ENCODE measurements around the gene CPA3.

The CPA3 gene

GRCh38 chr3:148911173-148911572, 46.1 kb downstream of the CPA3 start:
- no peaks in the 10 kb centered on the region for H3K4me1 ChIP-seq (ENCODE audit: control insufficient read depth in 2 of 2, insufficient read depth in 2 of 2, low read length in 2 of 2)
- no peaks in the 10 kb centered on the region for H3K36me3 ChIP-seq (ENCODE audit: control insufficient read depth in 2 of 2, insufficient read depth in 2 of 2, low read length in 2 of 2)
- H3K9ac ChIP-seq (ENCODE audit: low read depth in 1 of 2, low read length in 2 of 2): no peak overlapping the region
- H3K4me3 ChIP-seq (ENCODE audit: low read length in 2 of 2): no peak overlapping the region
- H3K27ac ChIP-seq (ENCODE audit: low read depth in 2 of 2, low read length in 2 of 2): no peak overlapping the region
- no peaks in the 10 kb centered on the region for H3K27me3 ChIP-seq (ENCODE audit: control insufficient read depth in 2 of 2, insufficient read depth in 2 of 2, low read length in 2 of 2)
- H3K9me3 ChIP-seq (ENCODE audit: control insufficient read depth in 2 of 2, low read length in 2 of 2): no peaks in the 10 kb centered on the region

DNA sequence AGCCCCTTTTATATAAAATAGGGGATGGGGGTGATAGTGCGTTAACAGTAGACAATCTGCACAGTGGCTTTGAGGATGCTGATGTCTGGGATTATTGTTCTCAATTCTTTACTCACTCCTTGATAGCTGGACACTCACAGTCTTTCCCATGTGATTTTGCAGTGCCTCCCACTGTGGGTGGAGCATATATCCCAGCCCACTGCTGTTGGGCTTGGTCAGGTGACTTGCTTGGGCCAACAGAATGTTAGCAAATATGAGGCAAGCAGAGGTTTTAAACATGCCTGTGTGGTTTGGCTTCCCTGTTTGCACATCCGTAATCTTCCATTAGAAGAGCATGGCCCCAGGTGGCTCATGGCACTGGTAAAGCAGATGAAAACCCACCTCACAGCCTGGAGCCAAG, 46.5 kb downstream of the CPA3 start:
- no peaks in the 10 kb centered on the region for H3K4me1 ChIP-seq (ENCODE audit: control insufficient read depth in 2 of 2, insufficient read depth in 2 of 2, low read length in 2 of 2)
- no peak overlapping the region for H3K27ac ChIP-seq (ENCODE audit: low read depth in 2 of 2, low read length in 2 of 2)
- no peaks in the 10 kb centered on the region for H3K9me3 ChIP-seq (ENCODE audit: control insufficient read depth in 2 of 2, low read length in 2 of 2)
- no peaks in the 10 kb centered on the region for H3K27me3 ChIP-seq (ENCODE audit: control insufficient read depth in 2 of 2, insufficient read depth in 2 of 2, low read length in 2 of 2)
- no peaks in the 10 kb centered on the region for H3K36me3 ChIP-seq (ENCODE audit: control insufficient read depth in 2 of 2, insufficient read depth in 2 of 2, low read length in 2 of 2)
- no peak overlapping the region for H3K4me3 ChIP-seq (ENCODE audit: low read length in 2 of 2)
- no peak overlapping the region for H3K9ac ChIP-seq (ENCODE audit: low read depth in 1 of 2, low read length in 2 of 2)

DNA sequence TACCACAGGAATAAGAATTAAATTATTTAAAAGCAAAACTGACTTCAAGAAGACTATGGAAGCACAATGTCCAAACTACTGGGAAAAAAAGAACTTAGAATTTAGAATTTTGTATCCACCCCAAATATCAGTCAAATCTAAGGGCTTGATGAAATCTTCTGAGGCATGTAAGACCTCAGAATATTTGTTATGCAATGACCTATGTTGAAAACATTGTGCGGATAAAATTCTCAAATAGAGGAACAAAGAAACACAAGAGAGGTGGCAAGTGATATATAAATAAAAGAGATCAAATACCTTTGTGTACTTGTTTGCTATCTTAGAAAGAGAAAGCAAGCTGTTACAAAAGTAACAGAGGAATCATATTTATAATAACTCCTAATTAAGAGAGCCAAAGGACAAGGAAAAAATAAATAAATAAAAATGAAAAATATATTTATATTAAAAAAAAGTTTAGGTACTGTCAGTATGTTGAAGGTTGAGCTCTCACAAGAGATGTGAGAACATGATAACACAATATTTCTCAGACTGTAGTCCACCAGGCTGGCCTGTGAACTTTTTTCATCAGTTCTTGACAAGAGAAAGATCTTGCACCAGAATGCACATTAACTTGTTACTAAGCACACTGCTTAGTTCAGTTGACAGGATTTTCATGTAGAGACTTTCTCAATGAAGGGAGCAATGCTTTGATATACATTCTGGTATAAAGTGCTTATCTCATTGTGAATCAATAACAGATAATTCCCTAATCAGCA, 50.0 kb downstream of the CPA3 start:
- Histone ChIP-seq H3K27ac (ENCODE audit: low read depth in 2 of 2, low read length in 2 of 2) (no peak overlapping the region), H3K9me3 (ENCODE audit: control insufficient read depth in 2 of 2, low read length in 2 of 2) (no peaks in the 10 kb centered on the region), H3K4me1 (ENCODE audit: control insufficient read depth in 2 of 2, insufficient read depth in 2 of 2, low read length in 2 of 2) (no peaks in the 10 kb centered on the region), H3K9ac (ENCODE audit: low read depth in 1 of 2, low read length in 2 of 2) (no peak overlapping the region), H3K27me3 (ENCODE audit: control insufficient read depth in 2 of 2, insufficient read depth in 2 of 2, low read length in 2 of 2) (no peaks in the 10 kb centered on the region), H3K36me3 (ENCODE audit: control insufficient read depth in 2 of 2, insufficient read depth in 2 of 2, low read length in 2 of 2) (no peaks in the 10 kb centered on the region), H3K4me3 (ENCODE audit: low read length in 2 of 2) (no peak overlapping the region)

- Histone ChIP-seq H3K36me3 (ENCODE audit: control insufficient read depth in 2 of 2, insufficient read depth in 2 of 2, low read length in 2 of 2) (no peaks in the 10 kb centered on the region), H3K27ac (ENCODE audit: low read depth in 2 of 2, low read length in 2 of 2) (no peak overlapping the region), H3K4me1 (ENCODE audit: control insufficient read depth in 2 of 2, insufficient read depth in 2 of 2, low read length in 2 of 2) (no peaks in the 10 kb centered on the region), H3K27me3 (ENCODE audit: control insufficient read depth in 2 of 2, insufficient read depth in 2 of 2, low read length in 2 of 2) (no peaks in the 10 kb centered on the region), H3K9me3 (ENCODE audit: control insufficient read depth in 2 of 2, low read length in 2 of 2) (no peaks in the 10 kb centered on the region), H3K4me3 (ENCODE audit: low read length in 2 of 2) (no peak overlapping the region), H3K9ac (ENCODE audit: low read depth in 1 of 2, low read length in 2 of 2) (no peak overlapping the region)
Observed at GRCh38 chr3:148916132-148916531, 51.0 kb downstream of the CPA3 start.

DNA sequence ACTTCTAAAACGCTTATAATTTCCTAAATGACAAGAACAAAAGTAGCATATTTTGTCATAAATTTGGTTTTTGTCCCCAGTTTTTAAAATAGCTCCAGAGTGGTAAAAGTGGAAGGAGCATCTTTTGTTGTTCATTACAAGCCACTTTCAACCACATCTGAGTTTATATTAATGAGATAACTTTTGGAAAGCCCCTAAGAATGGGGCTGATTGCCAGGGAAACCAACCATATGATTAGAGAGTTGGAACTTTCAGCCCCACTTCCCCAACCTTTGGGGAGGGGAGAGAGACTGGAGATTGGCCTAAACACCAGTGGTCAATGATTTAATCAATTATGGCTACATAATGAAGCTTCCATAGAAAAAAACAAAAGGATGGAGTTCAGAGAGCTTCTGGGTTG, 57.4 kb downstream of the CPA3 start:
- H3K9me3 ChIP-seq (ENCODE audit: control insufficient read depth in 2 of 2, low read length in 2 of 2): no peaks in the 10 kb centered on the region
- no peaks in the 10 kb centered on the region for H3K27me3 ChIP-seq (ENCODE audit: control insufficient read depth in 2 of 2, insufficient read depth in 2 of 2, low read length in 2 of 2)
- H3K9ac ChIP-seq (ENCODE audit: low read depth in 1 of 2, low read length in 2 of 2): no peak overlapping the region
- no peaks in the 10 kb centered on the region for H3K4me1 ChIP-seq (ENCODE audit: control insufficient read depth in 2 of 2, insufficient read depth in 2 of 2, low read length in 2 of 2)
- H3K36me3 ChIP-seq (ENCODE audit: control insufficient read depth in 2 of 2, insufficient read depth in 2 of 2, low read length in 2 of 2): no peaks in the 10 kb centered on the region
- no peak overlapping the region for H3K4me3 ChIP-seq (ENCODE audit: low read length in 2 of 2)
- H3K27ac ChIP-seq (ENCODE audit: low read depth in 2 of 2, low read length in 2 of 2): no peak overlapping the region

DNA sequence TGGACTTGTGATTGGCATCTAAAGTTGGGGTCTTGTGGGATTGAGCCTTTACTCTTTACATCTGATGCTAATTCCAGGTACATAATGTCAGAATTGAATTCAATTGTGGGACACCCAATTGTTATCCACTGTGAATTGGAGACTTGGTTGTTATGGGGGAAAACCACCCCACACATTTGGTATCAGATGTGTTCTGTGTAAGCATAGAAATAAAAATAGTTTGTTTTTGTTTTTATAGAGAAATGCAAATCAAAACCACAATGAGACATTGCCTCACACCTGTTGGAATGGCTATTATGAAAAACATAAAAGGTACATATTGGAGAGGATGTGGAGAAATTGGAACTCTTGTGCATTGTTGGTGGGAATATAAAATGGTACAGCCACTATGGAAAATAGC, 58.5 kb downstream of the CPA3 start:
- Histone ChIP-seq H3K9me3 (ENCODE audit: control insufficient read depth in 2 of 2, low read length in 2 of 2) (no peaks in the 10 kb centered on the region), H3K36me3 (ENCODE audit: control insufficient read depth in 2 of 2, insufficient read depth in 2 of 2, low read length in 2 of 2) (no peaks in the 10 kb centered on the region), H3K4me3 (ENCODE audit: low read length in 2 of 2) (no peak overlapping the region), H3K4me1 (ENCODE audit: control insufficient read depth in 2 of 2, insufficient read depth in 2 of 2, low read length in 2 of 2) (no peaks in the 10 kb centered on the region), H3K27ac (ENCODE audit: low read depth in 2 of 2, low read length in 2 of 2) (no peak overlapping the region), H3K27me3 (ENCODE audit: control insufficient read depth in 2 of 2, insufficient read depth in 2 of 2, low read length in 2 of 2) (no peaks in the 10 kb centered on the region), H3K9ac (ENCODE audit: low read depth in 1 of 2, low read length in 2 of 2) (no peak overlapping the region)

GRCh38 chr3:148924562-148924961, 59.5 kb downstream of the CPA3 start:
- Histone ChIP-seq H3K27ac (ENCODE audit: low read depth in 2 of 2, low read length in 2 of 2) (no peak overlapping the region), H3K36me3 (ENCODE audit: control insufficient read depth in 2 of 2, insufficient read depth in 2 of 2, low read length in 2 of 2) (no peaks in the 10 kb centered on the region), H3K4me1 (ENCODE audit: control insufficient read depth in 2 of 2, insufficient read depth in 2 of 2, low read length in 2 of 2) (no peaks in the 10 kb centered on the region), H3K9me3 (ENCODE audit: control insufficient read depth in 2 of 2, low read length in 2 of 2) (no peaks in the 10 kb centered on the region), H3K4me3 (ENCODE audit: low read length in 2 of 2) (no peak overlapping the region), H3K9ac (ENCODE audit: low read depth in 1 of 2, low read length in 2 of 2) (no peak overlapping the region), H3K27me3 (ENCODE audit: control insufficient read depth in 2 of 2, insufficient read depth in 2 of 2, low read length in 2 of 2) (no peaks in the 10 kb centered on the region)

- Histone ChIP-seq H3K4me3 (ENCODE audit: low read length in 2 of 2) (no peak overlapping the region), H3K27me3 (ENCODE audit: control insufficient read depth in 2 of 2, insufficient read depth in 2 of 2, low read length in 2 of 2) (no peaks in the 10 kb centered on the region), H3K27ac (ENCODE audit: low read depth in 2 of 2, low read length in 2 of 2) (no peak overlapping the region), H3K36me3 (ENCODE audit: control insufficient read depth in 2 of 2, insufficient read depth in 2 of 2, low read length in 2 of 2) (no peaks in the 10 kb centered on the region), H3K9me3 (ENCODE audit: control insufficient read depth in 2 of 2, low read length in 2 of 2) (no peaks in the 10 kb centered on the region), H3K4me1 (ENCODE audit: control insufficient read depth in 2 of 2, insufficient read depth in 2 of 2, low read length in 2 of 2) (no peaks in the 10 kb centered on the region), H3K9ac (ENCODE audit: low read depth in 1 of 2, low read length in 2 of 2) (no peak overlapping the region)
Observed at GRCh38 chr3:148925845-148926244, 60.7 kb downstream of the CPA3 start.

GRCh38 chr3:148930752-148931151, 65.7 kb downstream of the CPA3 start:
- Histone ChIP-seq H3K27me3 (ENCODE audit: control insufficient read depth in 2 of 2, insufficient read depth in 2 of 2, low read length in 2 of 2) (no peaks in the 10 kb centered on the region), H3K36me3 (ENCODE audit: control insufficient read depth in 2 of 2, insufficient read depth in 2 of 2, low read length in 2 of 2) (no peaks in the 10 kb centered on the region), H3K27ac (ENCODE audit: low read depth in 2 of 2, low read length in 2 of 2) (no peak overlapping the region), H3K4me1 (ENCODE audit: control insufficient read depth in 2 of 2, insufficient read depth in 2 of 2, low read length in 2 of 2) (no peaks in the 10 kb centered on the region), H3K4me3 (ENCODE audit: low read length in 2 of 2) (no peak overlapping the region), H3K9ac (ENCODE audit: low read depth in 1 of 2, low read length in 2 of 2) (no peak overlapping the region), H3K9me3 (ENCODE audit: control insufficient read depth in 2 of 2, low read length in 2 of 2) (no peaks in the 10 kb centered on the region)

GRCh38 chr3:148931574-148931973, 66.5 kb downstream of the CPA3 start:
- no peak overlapping the region for H3K27ac ChIP-seq (ENCODE audit: low read depth in 2 of 2, low read length in 2 of 2)
- no peaks in the 10 kb centered on the region for H3K9me3 ChIP-seq (ENCODE audit: control insufficient read depth in 2 of 2, low read length in 2 of 2)
- H3K27me3 ChIP-seq (ENCODE audit: control insufficient read depth in 2 of 2, insufficient read depth in 2 of 2, low read length in 2 of 2): no peaks in the 10 kb centered on the region
- no peak overlapping the region for H3K9ac ChIP-seq (ENCODE audit: low read depth in 1 of 2, low read length in 2 of 2)
- H3K36me3 ChIP-seq (ENCODE audit: control insufficient read depth in 2 of 2, insufficient read depth in 2 of 2, low read length in 2 of 2): no peaks in the 10 kb centered on the region
- H3K4me3 ChIP-seq (ENCODE audit: low read length in 2 of 2): no peak overlapping the region
- no peaks in the 10 kb centered on the region for H3K4me1 ChIP-seq (ENCODE audit: control insufficient read depth in 2 of 2, insufficient read depth in 2 of 2, low read length in 2 of 2)

DNA sequence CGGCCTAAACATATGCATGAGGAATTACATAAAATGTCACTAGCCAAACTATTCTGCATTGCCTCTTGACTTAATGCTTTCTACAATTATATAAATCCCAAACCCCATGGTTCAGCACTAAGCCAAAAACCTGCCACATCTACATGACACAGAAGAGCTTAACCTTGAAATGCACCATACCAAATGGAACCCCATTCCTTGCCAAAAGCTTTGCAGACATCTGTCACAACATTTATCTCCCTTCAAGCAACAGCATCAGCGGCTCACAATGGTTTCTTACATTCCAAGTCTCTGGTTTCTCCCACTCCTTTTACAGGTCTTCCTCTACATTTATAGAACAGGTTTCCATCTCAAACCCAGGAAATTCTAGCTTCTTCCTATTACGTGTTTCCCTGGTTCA, 67.9 kb downstream of the CPA3 start:
- no peaks in the 10 kb centered on the region for H3K27me3 ChIP-seq (ENCODE audit: control insufficient read depth in 2 of 2, insufficient read depth in 2 of 2, low read length in 2 of 2)
- no peaks in the 10 kb centered on the region for H3K36me3 ChIP-seq (ENCODE audit: control insufficient read depth in 2 of 2, insufficient read depth in 2 of 2, low read length in 2 of 2)
- no peak overlapping the region for H3K4me3 ChIP-seq (ENCODE audit: low read length in 2 of 2)
- no peak overlapping the region for H3K9ac ChIP-seq (ENCODE audit: low read depth in 1 of 2, low read length in 2 of 2)
- no peaks in the 10 kb centered on the region for H3K4me1 ChIP-seq (ENCODE audit: control insufficient read depth in 2 of 2, insufficient read depth in 2 of 2, low read length in 2 of 2)
- H3K27ac ChIP-seq (ENCODE audit: low read depth in 2 of 2, low read length in 2 of 2): no peak overlapping the region
- no peaks in the 10 kb centered on the region for H3K9me3 ChIP-seq (ENCODE audit: control insufficient read depth in 2 of 2, low read length in 2 of 2)
